GM21381 (cell line): ENCODE data around the gene RIN3.
A peak's percentile ranks its signal among the peaks of the same experiment; 100 is the strongest.

ENCODE experiments used
- ATAC-seq: cut with Tn5 transposase; IDR thresholded peaks from one replicate; pipeline ENCODE4 v1.9.1; 2021; ENCODE audit warnings: mild to moderate bottlenecking, moderate library complexity; ENCODE audit not compliant: unreplicated experiment

The RIN3 gene

DNA sequence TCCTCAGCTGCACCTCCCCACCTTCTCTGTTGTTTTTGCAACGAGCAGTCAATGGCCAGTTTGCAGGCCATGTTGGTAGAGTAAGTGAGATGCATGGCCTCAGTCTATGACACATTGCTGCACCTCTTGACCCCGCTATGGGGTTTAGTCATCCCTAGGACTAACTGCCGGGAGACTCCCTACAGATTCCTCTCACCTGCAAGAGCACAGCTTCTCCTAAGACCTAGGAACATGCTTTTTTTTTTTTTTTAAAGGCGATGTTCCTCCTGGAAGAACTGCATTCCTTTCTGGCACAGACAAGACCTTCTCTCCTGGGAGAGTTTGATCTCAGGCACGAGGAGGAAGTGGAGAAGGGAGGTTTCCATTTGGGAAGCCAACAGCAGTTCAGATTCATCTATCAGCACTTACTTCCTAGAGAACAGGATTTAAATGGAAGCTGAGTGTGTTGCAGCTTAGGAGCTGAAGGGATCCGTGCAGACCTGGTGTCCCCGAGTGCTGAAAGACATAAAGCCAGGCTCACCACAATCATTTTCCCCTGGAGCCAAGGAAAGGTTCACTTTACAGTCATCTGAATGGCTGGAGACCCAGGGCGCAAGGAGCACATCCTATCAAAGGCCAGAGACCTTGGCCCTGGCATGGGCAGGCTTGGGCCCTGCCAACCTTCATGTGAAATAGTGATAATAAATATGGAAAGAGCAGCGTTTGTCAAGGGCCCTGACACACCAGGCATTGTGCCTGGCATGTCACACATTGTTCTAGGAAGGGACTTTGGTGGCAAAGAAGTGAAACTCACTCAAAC lies 130.8 kb downstream of the RIN3 start:
- ATAC-seq = no peak

DNA sequence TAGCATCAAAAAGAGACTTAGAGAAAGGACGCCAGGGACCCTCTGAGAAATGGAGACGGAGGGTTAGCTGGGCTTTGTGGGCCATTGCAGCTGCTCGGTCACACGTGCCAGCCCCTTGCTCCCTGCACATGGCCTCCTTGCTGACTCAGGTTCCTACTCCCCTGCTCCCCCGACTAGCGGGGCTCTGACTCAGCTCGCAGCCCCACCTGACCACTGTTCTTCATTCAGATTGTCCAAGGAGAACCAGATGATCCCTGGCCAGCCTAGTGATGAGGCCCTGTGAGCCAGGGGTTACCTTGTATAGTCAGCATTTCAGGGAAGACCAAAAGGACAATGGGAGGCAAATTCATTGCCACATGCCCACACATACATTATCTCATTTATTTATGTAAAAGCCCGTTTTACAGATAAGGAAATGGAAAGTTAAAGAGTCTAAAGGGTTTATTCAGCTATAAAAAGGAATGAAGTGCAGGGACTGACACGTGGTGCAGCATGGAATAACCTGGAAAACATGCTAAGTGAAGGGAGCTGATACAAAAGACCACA lies 131.5 kb downstream of the RIN3 start:
- ATAC-seq = no peak

DNA sequence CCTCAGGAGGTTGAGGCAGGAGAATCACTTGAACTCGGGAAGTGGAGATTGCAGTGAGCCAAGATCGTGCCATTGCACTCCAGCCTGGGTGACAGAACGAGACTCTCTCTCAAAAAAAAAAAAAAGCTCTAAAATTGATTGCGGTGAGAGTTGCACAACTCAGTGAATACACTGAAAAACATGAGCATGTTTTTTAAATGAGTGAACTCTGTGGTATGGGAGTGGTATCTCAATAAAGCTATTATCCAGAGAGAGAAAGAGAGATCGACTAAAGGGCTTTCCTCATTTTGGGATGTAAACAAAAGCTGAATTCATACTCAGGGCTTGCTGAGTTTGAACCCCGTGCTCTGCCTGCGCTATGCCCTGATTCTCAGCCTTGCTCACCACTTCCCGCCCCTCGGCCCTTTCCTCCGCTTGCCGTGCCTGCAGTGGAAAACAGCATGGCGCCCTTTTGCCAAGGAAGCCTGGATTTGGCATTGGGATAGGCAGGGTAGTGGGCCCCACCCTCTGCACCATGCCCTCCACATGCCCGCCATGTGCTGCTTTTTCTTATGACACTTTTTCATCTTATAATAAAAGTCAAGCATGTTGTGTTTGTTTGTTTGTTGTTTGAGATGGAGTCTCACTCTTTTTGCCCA lies 132.4 kb downstream of the RIN3 start:
- ATAC-seq = no peak

DNA sequence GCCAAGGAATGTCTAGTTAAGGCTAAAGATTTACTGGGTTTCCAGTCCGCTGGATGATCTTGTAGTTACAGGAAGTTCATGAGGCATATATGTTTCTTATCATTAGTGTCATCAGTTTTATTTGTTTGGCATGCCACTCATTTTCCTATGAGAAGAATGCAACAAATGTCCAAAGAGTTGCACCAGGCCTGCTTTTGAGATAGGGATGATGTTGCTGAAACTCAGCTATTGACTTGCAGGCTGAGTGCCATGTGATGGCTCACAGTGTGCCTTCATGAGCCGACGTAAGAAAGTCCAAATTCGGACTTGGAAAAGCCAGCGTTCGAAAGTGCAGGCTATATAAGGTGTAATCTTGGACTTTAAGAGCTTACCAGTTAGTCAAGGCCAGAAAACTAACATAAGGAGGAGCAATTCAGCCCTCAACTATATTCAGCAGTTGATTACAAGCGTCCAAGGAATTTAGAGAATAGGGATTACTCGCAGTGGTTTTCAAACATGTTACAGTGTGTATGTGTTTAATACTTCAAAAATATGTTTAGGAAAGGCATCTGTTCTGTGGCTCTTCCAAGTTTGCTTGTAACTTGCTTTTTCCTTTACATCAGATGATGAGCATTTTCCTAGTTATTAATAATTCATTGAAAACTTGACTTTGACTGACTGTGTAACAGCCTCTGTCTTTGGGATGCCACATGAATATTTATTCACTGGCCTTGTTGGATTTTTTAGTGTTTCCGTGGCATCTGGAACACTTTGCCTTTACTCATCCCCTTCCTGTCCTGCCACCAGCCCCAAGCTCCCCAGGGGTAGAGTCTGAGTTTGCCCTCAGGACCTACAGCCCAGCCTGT lies 133.6 kb downstream of the RIN3 start:
- ATAC-seq = no peak

DNA sequence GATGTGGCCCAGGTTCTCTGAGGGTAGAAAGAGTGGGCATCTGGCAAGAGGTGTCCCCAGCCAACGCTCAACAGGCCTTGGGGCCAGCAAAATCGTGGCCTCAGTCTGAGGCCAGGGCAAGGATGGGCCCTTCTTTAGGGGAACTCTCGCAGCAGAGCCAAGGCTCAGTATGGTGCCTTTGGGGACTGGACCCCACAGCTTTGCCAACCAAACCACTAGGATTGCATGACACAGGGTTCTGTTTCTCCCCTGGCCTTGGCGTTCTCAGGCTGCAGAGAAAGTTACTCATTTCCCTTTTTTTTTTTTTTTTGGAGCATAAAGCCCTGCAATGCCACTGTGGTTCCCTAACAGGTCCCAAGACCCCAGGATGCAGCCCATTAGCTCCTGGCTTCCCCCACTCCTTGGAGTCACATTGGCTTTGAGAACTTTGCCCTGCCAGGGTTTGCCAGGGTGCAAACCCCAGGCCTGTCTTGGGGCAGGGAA lies 134.3 kb downstream of the RIN3 start:
- no peak for ATAC-seq

DNA sequence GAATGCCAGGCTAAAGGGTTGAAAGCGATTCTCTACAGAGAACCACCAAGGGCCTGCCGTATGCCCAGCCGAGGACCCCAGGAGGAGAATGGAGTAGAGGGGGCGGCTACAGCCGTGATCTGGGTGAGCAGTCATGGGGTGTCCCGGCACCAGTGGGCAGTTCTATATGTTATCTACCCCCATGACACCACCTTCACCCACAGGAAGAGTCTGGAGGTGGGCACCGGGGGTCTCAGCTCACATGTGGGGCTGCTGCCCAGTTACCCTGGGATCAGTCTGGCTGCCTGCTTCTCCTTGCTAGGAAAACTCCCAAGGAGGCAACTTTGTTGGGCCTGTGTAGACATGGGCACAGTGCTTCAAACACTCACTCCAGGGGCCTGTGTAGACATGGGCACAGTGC lies 135.5 kb downstream of the RIN3 start:
- ATAC-seq = no peak

DNA sequence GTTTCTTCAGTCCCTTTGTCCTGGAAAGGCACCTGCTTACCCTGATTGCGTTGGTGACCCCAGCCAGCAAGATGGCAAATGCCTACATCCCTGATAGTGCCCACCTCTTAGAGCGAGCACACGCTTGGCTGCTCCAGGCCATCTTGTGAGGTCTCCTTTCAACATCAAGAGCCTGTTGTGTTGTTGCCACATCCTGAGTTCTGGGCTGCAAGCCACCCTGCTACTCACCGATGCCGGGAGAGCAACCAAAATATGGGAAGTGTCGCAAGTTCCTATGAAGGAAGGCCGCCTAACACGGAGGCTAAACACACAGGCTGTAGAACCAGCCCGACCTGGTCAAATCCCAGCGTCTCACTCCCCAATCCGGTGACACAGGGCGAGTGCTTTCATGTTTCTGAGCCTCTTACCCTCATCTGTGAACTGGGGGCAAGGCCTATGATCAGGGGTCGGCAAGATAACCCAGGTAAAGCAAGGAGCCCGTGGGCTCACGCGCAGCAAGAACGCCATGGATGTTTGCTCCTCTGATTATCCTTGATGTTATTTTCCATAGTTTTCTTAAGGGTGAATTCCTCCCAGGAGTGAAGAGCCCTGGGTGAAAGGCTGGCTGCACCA lies 136.5 kb downstream of the RIN3 start:
- ATAC-seq = no peak

DNA sequence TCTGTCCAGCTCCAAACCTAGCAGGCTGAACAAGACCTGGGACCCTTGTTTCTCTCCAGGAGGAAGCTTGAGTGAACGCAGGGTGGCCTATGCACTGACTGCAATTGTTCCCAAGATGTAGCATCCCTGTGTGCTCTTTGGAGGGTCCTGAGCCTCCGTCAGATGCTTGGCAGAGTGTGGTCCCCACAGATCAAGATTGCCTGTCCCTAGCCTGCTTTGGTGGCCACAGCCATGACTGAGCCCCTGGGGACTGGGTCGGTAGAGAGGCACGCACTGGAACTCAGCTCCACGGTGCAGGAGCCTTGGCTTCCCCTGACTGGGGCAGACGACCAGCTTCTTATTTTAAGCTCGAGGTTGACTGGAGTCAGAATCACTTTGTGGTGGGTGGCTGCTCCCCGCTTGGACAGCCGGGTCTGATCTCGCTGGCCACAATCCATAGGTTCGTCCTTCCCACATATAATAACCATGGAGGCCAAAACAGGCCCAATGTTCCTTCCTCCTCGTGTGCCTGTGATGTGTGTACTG lies 137.1 kb downstream of the RIN3 start:
- ATAC-seq = peak; percentile 9

DNA sequence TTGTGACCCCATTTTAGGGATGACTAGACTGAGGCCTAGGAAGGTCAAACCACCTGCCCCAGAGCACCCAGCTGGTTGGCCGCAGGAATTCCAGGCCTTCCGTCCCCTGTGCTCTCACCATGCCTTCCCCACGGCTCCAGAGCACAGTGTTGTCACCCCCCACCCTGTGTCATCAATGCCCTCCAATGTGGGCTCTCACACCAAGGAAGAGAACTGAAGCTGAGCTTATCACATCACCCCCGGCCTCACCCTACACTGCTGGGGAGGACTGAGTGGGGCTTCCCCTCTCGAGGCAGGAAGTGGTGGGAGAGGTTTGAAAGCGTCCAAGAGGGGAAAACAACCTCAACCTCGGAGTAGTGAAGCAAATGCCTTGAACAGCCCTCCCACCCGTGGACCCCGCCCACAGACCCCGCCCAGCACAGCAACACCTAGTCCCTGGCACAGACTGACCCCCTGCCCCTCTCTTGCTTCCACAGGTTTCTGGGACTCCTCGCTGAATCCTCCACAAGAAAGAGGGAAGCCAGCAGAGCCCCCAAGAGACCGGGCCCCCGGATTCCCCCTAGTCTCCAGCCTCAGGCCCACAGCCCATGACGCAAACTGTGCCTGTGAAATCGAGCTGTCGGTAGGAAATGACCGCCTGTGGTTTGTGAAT lies 137.7 kb downstream of the RIN3 start:
- ATAC-seq = peak; percentile 57

DNA sequence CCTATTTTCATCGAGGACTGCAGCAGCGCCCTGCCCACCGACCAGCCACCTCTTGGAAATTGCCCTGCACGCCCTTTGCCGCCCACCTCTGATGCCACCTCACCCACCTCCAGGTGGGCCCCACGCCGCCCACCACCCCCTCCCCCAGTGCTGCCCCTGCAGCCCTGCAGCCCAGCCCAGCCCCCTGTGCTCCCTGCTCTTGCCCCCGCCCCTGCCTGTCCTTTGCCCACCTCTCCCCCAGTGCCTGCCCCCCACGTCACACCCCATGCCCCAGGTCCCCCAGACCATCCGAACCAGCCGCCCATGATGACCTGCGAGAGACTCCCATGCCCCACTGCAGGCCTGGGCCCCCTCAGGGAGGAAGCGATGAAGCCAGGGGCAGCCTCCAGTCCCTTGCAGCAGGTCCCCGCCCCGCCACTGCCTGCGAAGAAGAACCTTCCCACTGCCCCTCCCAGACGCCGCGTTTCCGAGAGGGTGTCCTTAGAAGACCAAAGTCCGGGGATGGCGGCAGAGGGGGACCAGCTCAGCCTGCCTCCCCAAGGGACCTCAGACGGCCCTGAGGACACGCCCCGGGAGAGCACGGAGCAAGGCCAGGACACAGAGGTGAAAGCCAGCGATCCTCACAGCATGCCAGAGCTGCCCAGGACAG lies 138.3 kb downstream of the RIN3 start:
- ATAC-seq = no peak

DNA sequence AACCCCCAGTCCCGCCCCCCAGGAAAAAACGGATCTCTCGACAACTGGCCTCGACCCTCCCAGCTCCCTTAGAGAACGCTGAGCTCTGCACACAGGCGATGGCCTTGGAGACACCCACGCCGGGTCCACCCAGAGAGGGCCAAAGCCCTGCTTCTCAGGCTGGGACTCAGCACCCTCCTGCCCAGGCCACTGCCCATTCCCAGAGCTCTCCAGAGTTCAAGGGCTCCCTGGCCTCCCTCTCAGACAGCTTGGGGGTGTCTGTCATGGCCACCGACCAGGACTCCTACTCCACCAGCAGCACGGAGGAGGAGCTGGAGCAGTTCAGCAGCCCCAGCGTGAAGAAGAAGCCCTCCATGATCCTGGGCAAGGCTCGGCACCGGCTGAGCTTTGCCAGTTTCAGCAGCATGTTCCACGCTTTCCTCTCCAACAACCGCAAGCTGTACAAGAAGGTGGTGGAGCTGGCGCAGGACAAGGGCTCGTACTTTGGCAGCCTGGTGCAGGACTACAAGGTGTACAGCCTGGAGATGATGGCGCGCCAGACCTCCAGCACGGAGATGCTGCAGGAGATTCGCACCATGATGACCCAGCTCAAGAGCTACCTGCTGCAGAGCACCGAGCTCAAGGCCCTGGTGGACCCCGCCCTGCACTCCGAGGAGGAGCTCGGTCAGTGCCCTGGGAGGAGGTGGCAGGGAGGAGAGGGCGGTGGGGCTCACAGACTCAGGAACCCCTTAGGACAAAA lies 139.0 kb downstream of the RIN3 start:
- ATAC-seq = no peak

DNA sequence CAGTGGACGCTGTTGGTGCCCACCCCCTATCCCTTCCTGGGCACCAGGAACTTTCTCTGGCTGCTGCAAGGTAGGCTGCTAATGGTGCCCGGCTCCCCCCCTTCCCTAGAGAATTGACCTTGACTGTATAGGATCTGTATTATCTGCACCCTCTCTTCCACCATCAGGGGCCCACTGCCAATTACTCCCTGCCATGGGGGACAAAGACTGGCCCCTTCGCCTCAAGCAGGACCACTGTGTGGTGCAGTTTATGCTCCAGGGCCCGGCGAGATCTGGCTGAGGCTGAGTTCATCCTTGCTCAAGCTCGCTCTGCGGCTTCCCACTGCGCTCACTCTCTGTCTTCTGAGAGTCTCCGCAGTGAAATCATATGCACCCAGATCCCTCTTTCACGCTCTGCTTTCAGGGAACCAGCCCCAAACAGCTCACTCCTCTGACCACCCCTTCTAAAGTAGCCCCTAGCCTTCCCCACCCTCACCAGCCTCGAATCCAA lies 139.6 kb downstream of the RIN3 start:
- ATAC-seq = no peak

DNA sequence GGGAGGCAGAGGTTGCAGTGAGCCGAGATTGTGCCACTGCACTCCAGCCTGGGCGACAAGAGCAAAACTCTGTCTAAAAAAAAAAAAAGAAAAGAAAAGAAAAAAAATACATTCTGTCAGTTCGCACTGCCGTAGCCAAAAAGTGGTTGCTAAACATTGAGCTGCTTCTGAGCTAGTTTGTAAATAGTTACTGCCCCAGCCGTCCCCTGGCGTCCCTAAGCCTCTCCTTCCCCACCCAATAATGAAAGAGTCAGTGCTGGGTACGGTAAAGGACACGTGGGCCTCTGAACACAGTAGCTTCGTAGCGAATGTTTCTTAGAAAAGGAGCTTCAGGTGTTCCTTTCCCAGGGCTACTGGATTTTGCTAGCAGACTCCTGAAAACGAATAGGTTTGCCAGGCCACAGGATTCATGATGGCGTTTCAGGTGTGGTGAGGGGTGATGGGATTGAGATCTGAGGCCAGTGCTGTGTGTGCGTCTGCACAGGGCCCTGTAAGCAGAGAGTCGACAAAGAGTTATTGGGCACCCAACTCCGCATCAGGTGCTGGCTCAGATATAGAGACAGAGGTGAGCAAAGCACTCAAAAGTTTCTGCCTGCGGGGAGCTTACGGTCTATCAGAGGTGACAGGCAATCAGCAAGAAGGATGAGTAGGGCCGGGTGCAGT lies 140.8 kb downstream of the RIN3 start:
- ATAC-seq = no peak

DNA sequence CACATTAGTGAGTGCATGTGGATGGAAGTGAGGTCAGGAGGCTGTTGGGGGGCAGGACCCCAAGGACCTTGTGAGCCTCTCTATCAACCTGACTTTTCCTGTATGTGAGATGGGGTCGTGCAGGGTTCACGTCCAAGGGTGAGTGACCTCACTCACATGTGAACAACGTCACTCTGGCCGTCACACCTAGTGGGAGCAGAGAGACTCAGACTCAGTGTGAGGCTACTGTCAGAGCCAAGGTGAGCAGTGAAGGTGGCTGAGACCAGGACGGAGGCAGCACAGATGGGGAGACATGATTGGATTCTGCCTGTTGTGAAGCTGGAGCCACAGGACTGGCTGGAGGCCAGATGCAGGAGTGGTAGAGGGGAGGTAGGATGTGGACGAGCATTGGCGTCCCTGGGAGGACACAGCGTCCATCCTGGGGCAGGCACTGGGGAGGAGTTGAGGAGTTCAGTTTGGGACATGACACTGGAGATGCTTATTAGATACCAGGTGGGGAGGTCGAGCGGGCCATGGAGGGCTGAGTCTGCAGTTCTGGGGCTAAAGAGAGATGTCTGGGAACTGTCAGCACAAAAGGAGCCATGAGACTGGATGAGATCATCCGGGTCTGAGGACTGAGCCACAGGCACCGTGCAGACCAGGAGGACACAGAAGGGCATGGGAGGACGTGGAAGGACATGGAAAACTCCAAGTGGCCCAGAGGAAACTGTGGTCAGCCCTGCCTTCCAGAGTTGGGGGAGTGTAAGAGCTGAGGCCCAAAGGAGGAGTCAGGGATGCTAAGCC lies 142.0 kb downstream of the RIN3 start:
- ATAC-seq = no peak

DNA sequence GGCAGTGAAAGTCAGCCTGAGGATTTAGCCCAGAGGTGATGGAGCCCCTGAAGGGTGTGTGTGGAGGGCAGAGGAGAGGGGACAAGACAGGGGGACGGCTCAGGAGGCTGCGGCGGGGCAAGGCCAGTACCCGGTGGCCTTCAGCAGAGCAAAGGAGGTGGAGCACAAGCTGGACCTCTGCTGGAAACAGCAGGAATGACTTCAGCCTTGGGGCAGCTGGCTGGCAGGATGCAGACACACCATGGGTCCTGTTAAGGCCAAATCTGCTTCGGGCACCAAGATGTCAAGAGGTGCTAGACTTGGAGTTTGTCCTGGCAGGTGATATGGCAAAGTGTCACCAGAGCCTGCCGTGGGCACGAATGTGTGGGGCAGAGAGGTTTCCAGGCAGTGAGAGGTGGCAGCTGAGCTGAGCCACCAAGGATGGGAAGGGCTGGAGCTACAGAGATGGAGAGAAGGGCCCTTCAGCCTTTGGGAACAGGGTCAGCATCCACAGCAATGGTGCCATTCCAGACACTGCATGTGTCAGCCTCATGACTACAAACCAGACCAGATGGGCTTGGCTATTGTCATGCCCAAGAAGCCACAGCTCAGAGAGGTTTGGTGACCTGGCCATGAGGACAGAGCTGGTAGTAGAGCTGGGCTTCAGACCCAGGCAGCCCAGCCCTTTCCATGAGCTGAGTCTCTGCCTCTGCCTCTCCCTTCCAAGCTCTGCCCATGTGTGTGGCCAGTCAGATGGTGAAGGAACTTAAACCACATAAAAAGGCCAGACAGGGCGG lies 142.9 kb downstream of the RIN3 start:
- no peak for ATAC-seq

DNA sequence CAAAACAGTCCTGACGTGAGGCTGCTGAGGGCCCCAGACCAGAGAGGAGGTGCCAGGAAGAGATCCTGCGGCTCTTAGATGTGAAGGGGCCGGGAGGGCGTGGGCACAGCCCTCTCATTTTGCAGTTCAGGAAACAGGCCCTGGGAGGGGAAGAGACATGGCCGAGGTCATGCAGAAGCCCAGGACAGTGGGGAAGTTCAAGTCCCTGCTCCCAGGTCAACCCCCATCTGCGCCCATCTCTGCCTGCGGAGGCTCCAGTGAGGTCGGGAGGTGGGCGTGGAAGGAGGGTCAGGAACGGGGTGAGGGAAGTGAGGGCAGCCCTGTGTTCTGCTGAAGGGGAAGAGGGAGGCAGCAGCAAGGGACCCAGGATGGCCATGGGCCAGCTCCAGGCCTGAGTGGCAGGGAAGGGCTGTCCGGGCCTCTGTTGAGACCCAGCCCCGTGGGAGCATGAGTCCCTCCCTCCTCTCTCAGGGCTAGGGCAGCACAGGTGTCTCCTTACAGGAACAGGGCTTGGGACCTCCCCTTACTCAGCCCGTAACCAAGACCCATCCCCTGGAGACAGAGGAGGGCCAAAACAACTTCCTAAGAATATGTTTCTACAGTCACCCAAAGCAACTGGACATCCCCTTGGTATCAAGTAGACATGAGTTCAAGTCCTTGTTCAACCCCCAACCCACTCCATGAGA lies 144.0 kb downstream of the RIN3 start:
- no peak for ATAC-seq
